Stimulated activated CD8-positive, alpha-beta memory T cell treated with anti-CD3 and anti-CD28 coated beads, Interleukin-12 subunit alpha, Interleukin-12 subunit beta, amount 100 ng/mL, for 1 hour (primary cell): ENCODE measurements around the gene PLA2G7.

Source experiments
- DNase-seq: peaks from one replicate; pipeline ENCODE4 v3.0.0-alpha.2; 2020; ENCODE audit warnings: low read depth

Gene PLA2G7

GRCh38 chr6:46688117-46688965, 46.8 kb downstream of the PLA2G7 start:
- DNase-seq = no peak

- no peak for DNase-seq
Observed at GRCh38 chr6:46687619-46688097, 47.5 kb downstream of the PLA2G7 start, which contains the start of gene TDRD6. TSS of gene TDRD6 (plus strand) at chr6:46687885. CDS start at chr6:46688129, 244 bp downstream.

- DNase-seq = no peak
Observed at GRCh38 chr6:46684771-46685170, 50.4 kb downstream of the PLA2G7 start.

GRCh38 chr6:46677314-46677654, 57.9 kb downstream of the PLA2G7 start:
- DNase-seq = no peak

- no peak for DNase-seq
Observed at GRCh38 chr6:46676604-46677313, 58.4 kb downstream of the PLA2G7 start.

GRCh38 chr6:46674410-46674809, 60.8 kb downstream of the PLA2G7 start:
- no peak for DNase-seq

GRCh38 chr6:46667377-46667776, 67.8 kb downstream of the PLA2G7 start:
- DNase-seq = no peak

GRCh38 chr6:46661483-46661882, 73.7 kb downstream of the PLA2G7 start:
- DNase-seq = no peak

GRCh38 chr6:46657642-46658041, 77.5 kb downstream of the PLA2G7 start:
- DNase-seq = no peak

- no peak for DNase-seq
Observed at GRCh38 chr6:46655803-46656202, 79.4 kb downstream of the PLA2G7 start.
